ENCODE results near the gene CCDC3.

The CCDC3 gene

GRCh38 chr10:12884851-12885250 lies 116.7 kb downstream of the CCDC3 start:
- DNase-seq (ENCODE audit: low read depth in 1 of 2, low spot score in 1 of 2): no peak

GRCh38 chr10:12880423-12880822 lies 121.1 kb downstream of the CCDC3 start:
- no peak for DNase-seq (ENCODE audit: low read depth in 1 of 2, low spot score in 1 of 2)
- Histone ChIP-seq H3K27me3 (ENCODE audit: insufficient read depth, poor library complexity, severe bottlenecking) (no peaks in the 10 kb centered on the region), H3K27ac (replicated peaks) (no peak overlapping the region), H3K4me3 (replicated peaks; ENCODE audit: insufficient read depth, low read length) (no peak overlapping the region)
- TF ChIP-seq POLR2AphosphoS5 (IDR thresholded peaks at IDR 0.05; ENCODE audit: low read depth) (no peak), SPI1 (IDR thresholded peaks at IDR 0.05; ENCODE audit: borderline replicate concordance, low read depth) (no peak), GABPA (IDR thresholded peaks at IDR 0.05; ENCODE audit: low read depth) (no peak), CTCF (IDR thresholded peaks at IDR 0.05; ENCODE audit: insufficient read depth, low read length) (no peak), REST (IDR thresholded peaks at IDR 0.05; ENCODE audit: insufficient replicate concordance, low read depth) (no peak)

More at GRCh38 chr10:12884851-12885250, 116.7 kb downstream of the CCDC3 start:
- H3K27me3 ChIP-seq (ENCODE audit: insufficient read depth, poor library complexity, severe bottlenecking): no peaks in the 10 kb centered on the region
- no peak overlapping the region for H3K4me3 ChIP-seq (replicated peaks; ENCODE audit: insufficient read depth, low read length)
- H3K27ac ChIP-seq (replicated peaks): no peak overlapping the region
- TF ChIP-seq POLR2AphosphoS5 (IDR thresholded peaks at IDR 0.05; ENCODE audit: low read depth): no peak

- TF ChIP-seq POLR2AphosphoS5 (IDR thresholded peaks at IDR 0.05; ENCODE audit: low read depth) (no peak), REST (IDR thresholded peaks at IDR 0.05; ENCODE audit: insufficient replicate concordance, low read depth) (no peak), GABPA (IDR thresholded peaks at IDR 0.05; ENCODE audit: low read depth) (no peak), SPI1 (IDR thresholded peaks at IDR 0.05; ENCODE audit: borderline replicate concordance, low read depth) (no peak), CTCF (IDR thresholded peaks at IDR 0.05; ENCODE audit: insufficient read depth, low read length) (no peak)
- H3K4me3 ChIP-seq (replicated peaks; ENCODE audit: insufficient read depth, low read length): no peak overlapping the region
- DNase-seq (ENCODE audit: low read depth in 1 of 2, low spot score in 1 of 2): no peak
- H3K27me3 ChIP-seq (ENCODE audit: insufficient read depth, poor library complexity, severe bottlenecking): no peaks in the 10 kb centered on the region
- H3K27ac ChIP-seq (replicated peaks): no peak overlapping the region
Observed at GRCh38 chr10:12877150-12877549, 124.4 kb downstream of the CCDC3 start.

- DNase-seq (ENCODE audit: low read depth in 1 of 2, low spot score in 1 of 2): no peak
- no peak overlapping the region for H3K4me3 ChIP-seq (replicated peaks; ENCODE audit: insufficient read depth, low read length)
Observed at GRCh38 chr10:12876266-12876665, 125.2 kb downstream of the CCDC3 start.

More at GRCh38 chr10:12876266-12876665, 125.2 kb downstream of the CCDC3 start:
- Histone ChIP-seq H3K27me3 (ENCODE audit: insufficient read depth, poor library complexity, severe bottlenecking) (no peaks in the 10 kb centered on the region), H3K27ac (replicated peaks) (no peak overlapping the region)
- TF ChIP-seq POLR2AphosphoS5 (IDR thresholded peaks at IDR 0.05; ENCODE audit: low read depth) (no peak), REST (IDR thresholded peaks at IDR 0.05; ENCODE audit: insufficient replicate concordance, low read depth) (no peak), GABPA (IDR thresholded peaks at IDR 0.05; ENCODE audit: low read depth) (no peak), CTCF (IDR thresholded peaks at IDR 0.05; ENCODE audit: insufficient read depth, low read length) (no peak), SPI1 (IDR thresholded peaks at IDR 0.05; ENCODE audit: borderline replicate concordance, low read depth) (no peak)

Data from HL-60 (cell line).